Measurements from ENCODE around the gene ZNF69.
A peak's percentile ranks its signal among the peaks of the same experiment; 100 is the strongest.
"Not testable (repeated sequence)": the region's sequence is repeated elsewhere in the genome, so short reads cannot be mapped to it uniquely, and the experiment has no call there.

The ZNF69 gene

GRCh38 chr19:11887611-11888531 lies at the start of gene ZNF69:
TSS of gene ZNF69 (plus strand) at chr19:11887782. CDS start at chr19:11887924, 142 bp downstream.
- no peak for DNase-seq

- DNase-seq = no peak
These were observed 43.9 kb upstream of the ZNF69 start for GRCh38 chr19:11843722-11844121.

- not testable (repeated sequence) for DNase-seq
These were observed 40.0 kb upstream of the ZNF69 start for GRCh38 chr19:11847615-11848014.

GRCh38 chr19:11848200-11848593 lies 39.4 kb upstream of the ZNF69 start:
- no peak for DNase-seq

GRCh38 chr19:11848594-11849469 lies 38.8 kb upstream of the ZNF69 start, which contains the start of gene ZNF439:
TSS of gene ZNF439 (plus strand) at chr19:11848726. CDS start at chr19:11848868, 142 bp downstream.
- peak; percentile 22 for DNase-seq

GRCh38 chr19:11850289-11850688 lies 37.3 kb upstream of the ZNF69 start:
- DNase-seq = not testable (repeated sequence)

- DNase-seq = no peak
These were observed 34.2 kb upstream of the ZNF69 start for GRCh38 chr19:11853358-11853757.

- DNase-seq = no peak
These were observed 30.9 kb upstream of the ZNF69 start for GRCh38 chr19:11856596-11857250.

- no peak for DNase-seq
These were observed 26.9 kb upstream of the ZNF69 start for GRCh38 chr19:11860721-11861120.

- DNase-seq = no peak
These were observed 26.3 kb upstream of the ZNF69 start for GRCh38 chr19:11861301-11861700.

GRCh38 chr19:11867766-11868165 lies 19.8 kb upstream of the ZNF69 start:
- DNase-seq = not testable (repeated sequence)

GRCh38 chr19:11868188-11868587 lies 19.4 kb upstream of the ZNF69 start:
- no peak for DNase-seq

GRCh38 chr19:11872624-11873023 lies 15.0 kb upstream of the ZNF69 start:
- no peak for DNase-seq

- DNase-seq = no peak
These were observed 13.8 kb upstream of the ZNF69 start for GRCh38 chr19:11873762-11874161.

- not testable (repeated sequence) for DNase-seq
These were observed 7.8 kb upstream of the ZNF69 start for GRCh38 chr19:11879687-11880266.

GRCh38 chr19:11880598-11880997 lies 7.0 kb upstream of the ZNF69 start:
- no peak for DNase-seq

- DNase-seq = no peak
These were observed 6.3 kb upstream of the ZNF69 start for GRCh38 chr19:11881151-11881800.

- no peak for DNase-seq
These were observed 5.0 kb upstream of the ZNF69 start for GRCh38 chr19:11882606-11883005.

- DNase-seq = no peak
These were observed 360 bp upstream of the ZNF69 start for GRCh38 chr19:11887234-11887610.

- not testable (repeated sequence) for DNase-seq
These were observed 2.3 kb downstream of the ZNF69 start for GRCh38 chr19:11889901-11890300.

- DNase-seq = no peak
These were observed 3.1 kb downstream of the ZNF69 start for GRCh38 chr19:11890634-11891033.

- DNase-seq = no peak
These were observed 7.3 kb downstream of the ZNF69 start for GRCh38 chr19:11894851-11895250.
